Keratinocyte (primary cell): ENCODE measurements around the gene KIAA0825.

Source experiments
- EZH2 ChIP-seq: IDR thresholded peaks from one replicate; pipeline ENCODE4 v1.6.1; 2012; ENCODE audit warnings: inconsistent platforms, mild to moderate bottlenecking, low read length, moderate library complexity
- TF ChIP-seq, protein P1 (sequence below), 3 experiments: IDR thresholded peaks in 1 of 3; conservative IDR thresholded peaks in 1 of 3; optimal IDR thresholded peaks in 1 of 3; 2 replicates in 2 of 3; 3 replicates in 1 of 3; pipeline versions ENCODE3 to v1.5.1; 2011; ENCODE audit warnings: low read length in 3 of 3, mild to moderate bottlenecking in 3 of 3, moderate library complexity in 2 of 3, control low read depth in 1 of 3, inconsistent platforms in 1 of 3; ENCODE audit not compliant: insufficient read depth in 2 of 3; ENCODE audit errors: extremely low read depth in 1 of 3

DNA sequence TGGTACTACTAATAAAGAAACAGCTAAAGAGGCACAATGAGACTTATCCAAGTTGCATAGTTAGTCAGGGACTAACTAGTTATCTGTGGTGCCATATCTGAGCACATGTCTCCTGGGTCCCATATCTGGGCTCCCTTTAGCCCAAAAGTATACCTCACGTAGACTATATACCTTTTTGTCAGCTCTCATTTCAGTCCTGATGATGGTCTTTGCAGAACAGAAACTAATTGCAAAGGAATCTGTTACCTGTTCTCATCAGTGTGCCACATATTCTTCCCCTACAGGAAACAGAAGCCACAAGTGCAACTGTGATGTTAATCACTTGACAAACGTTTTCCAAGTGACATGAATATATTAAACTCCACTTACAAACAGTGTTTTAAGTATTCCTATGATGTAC lies 395.2 kb downstream of the KIAA0825 start:
- TF ChIP-seq, protein P1, sequence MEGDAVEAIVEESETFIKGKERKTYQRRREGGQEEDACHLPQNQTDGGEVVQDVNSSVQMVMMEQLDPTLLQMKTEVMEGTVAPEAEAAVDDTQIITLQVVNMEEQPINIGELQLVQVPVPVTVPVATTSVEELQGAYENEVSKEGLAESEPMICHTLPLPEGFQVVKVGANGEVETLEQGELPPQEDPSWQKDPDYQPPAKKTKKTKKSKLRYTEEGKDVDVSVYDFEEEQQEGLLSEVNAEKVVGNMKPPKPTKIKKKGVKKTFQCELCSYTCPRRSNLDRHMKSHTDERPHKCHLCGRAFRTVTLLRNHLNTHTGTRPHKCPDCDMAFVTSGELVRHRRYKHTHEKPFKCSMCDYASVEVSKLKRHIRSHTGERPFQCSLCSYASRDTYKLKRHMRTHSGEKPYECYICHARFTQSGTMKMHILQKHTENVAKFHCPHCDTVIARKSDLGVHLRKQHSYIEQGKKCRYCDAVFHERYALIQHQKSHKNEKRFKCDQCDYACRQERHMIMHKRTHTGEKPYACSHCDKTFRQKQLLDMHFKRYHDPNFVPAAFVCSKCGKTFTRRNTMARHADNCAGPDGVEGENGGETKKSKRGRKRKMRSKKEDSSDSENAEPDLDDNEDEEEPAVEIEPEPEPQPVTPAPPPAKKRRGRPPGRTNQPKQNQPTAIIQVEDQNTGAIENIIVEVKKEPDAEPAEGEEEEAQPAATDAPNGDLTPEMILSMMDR (optimal IDR thresholded peaks at IDR 0.05 in 1 of 3, IDR thresholded peaks at IDR 0.05 in 1 of 3, conservative IDR thresholded peaks at IDR 0.05 in 1 of 3; ENCODE audit: extremely low read depth in 1 of 3, insufficient read depth in 2 of 3, low read length in 3 of 3): no peak
- no peak for TF ChIP-seq EZH2
